GM18511 (cell line): ENCODE results near the gene PLS1.

Experiments
- ATAC-seq: cut with Tn5 transposase; IDR thresholded peaks from one replicate; pipeline ENCODE4 v1.9.1; 2021; ENCODE audit warnings: mild to moderate bottlenecking, moderate library complexity; ENCODE audit not compliant: unreplicated experiment

Gene PLS1

DNA sequence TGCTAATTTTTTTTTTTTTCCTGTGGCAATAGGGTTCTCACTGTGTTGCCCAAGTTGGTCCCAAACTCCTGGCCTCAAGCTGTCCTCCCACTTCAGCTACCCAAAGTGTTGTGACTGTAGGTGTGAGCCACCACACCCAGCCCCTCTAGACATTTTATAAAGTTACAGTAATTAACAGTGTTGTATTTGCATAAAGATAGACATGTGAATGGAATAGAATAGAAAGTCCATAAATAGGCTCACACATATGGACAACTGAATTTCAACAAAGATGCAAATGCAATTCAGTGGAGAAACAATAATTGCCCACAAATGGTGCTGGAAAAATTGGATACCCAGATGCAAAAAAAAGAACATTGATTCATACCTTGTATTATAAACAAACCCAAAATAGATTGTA, 39.9 kb downstream of the PLS1 start:
- ATAC-seq = no peak

GRCh38 chr3:142636664-142637063, 40.5 kb downstream of the PLS1 start:
- ATAC-seq = no peak

DNA sequence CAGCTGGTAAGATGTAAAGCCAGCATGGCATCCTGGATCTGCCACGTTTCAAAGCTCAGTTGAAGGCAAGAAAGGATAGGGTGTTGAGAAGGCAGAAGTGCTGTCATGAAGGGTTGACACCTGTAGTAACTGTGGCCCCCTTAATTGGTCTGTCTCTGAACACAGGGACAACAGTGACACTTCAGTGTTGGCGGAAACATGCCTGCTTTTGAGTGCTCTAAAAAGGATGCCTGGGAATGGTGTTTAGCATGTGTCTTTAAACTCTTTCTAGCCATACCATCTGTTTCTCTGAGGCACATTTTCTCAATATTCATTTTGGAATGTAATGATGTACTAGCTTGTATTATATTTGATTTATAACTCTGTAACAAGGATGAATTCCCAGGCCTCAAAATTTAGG, 42.1 kb downstream of the PLS1 start:
- ATAC-seq = no peak

GRCh38 chr3:142641504-142641903, 45.3 kb downstream of the PLS1 start:
- no peak for ATAC-seq

DNA sequence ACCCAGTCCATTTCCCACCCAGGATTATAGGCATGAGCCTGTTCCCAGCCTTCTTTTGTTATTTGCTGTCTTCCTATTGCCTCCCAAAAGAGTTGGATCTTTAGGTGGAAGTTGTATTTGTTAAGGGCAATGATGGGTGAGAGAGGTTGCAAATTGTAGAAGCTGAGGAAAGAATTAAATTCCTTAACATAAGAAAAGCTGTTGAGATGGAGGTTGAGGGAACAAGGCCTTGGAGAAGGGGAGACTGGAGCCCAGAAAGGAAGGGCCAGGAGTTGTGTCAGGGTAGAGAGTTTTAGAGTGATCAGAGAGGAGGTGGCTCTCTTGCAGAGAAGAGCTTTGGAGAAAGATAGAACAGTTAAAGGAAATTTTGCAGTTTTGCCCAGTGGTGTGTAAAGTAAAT, 46.8 kb downstream of the PLS1 start:
- no peak for ATAC-seq

GRCh38 chr3:142644502-142644901, 48.3 kb downstream of the PLS1 start:
- ATAC-seq = no peak

DNA sequence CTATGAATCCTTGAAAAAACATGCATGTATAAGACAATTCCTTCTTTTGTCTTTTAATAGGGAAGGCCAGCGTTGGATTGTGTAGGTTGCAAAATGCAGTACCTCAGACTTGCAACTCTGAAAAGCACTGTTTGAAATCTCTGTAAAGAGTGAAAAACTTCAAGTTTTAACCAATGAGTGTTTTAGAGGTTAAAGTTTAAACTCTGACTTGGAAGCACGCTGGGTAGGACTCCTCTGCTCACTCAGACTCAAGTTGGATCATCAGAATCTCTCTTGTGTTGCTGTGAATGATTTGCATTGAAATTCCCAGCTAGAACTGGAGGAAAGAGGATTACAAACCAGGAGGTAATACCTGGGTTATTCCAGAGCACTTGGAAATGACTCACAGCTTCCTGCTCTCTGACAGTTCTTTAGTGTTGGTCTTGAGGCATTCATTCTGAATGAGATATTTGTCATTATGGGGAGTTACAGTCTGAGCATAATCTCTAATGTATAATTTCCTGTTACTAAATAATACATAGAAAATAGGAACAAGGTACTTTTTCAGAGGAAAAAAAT, 49.1 kb downstream of the PLS1 start:
- no peak for ATAC-seq

DNA sequence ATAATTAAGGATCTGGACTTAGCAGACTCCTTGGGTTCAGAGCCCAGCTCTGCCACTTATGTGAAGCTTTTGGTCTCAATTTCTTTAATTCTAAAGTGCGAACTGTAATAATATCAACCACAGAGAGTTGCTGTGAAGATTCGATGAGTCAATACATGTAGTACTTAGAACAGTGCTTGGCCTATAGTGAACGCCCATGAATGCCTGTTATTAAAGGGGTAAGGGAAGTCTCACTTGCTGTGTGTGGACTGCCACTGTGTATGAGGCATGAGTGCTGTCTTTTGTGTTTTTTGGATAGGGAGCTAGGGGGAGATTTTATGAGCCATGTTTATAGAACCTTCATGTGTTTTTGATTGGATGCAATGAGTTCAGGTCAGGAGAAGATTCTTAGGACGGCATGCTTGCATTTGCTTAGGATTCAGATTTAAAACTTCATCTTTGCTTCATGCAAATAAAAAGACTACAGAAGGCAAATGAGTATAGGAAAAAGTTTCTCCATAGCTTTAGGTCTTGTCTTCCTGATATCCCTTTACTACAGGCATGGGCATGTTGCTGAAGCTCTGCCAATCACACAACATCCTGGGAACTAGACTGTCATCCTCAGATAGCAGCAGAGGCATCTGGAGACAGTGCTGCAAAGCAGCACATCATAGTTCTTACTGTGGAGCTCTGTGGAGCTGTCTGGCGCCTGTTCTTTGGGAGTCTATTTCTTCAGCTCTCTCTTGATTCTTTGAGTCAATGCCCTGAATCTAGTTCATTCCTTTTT, 50.0 kb downstream of the PLS1 start:
- ATAC-seq = no peak

GRCh38 chr3:142647856-142648255, 51.7 kb downstream of the PLS1 start:
- no peak for ATAC-seq

GRCh38 chr3:142648950-142649349, 52.8 kb downstream of the PLS1 start:
- ATAC-seq = no peak

DNA sequence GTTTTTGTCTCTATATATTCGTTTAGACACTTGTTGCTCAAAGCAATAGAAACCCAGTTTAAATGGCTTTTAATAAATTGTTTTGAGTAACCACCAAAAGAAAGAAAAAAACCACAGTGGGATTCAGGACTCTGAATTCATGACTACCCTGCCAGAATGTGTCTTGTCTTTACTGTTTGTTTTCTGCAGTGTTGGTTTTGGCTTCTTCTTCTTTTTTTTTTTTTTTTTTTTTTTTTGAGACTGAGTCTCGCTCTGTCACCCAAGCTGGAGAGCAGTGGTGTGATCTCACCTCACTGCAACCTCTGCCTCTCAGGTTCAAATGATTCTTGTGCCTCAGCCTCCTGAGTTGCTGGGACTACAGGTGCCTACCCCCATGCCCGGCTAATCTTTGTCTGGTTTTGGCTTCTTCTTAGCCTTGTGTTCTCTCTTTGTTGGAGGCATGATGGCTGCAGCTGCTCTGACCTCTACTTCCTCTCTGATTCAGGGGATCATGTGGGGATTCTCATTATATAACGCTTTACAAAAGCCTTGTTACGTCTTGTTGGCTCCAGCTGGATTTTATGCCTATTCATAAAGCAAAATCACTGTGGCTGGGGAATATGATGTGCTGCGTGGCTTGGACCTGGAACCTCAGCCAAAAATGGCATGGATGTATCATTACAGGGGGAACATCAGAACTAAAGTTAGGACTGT, 54.0 kb downstream of the PLS1 start:
- no peak for ATAC-seq

- no peak for ATAC-seq
Measured at GRCh38 chr3:142651711-142652110, 55.5 kb downstream of the PLS1 start.

- ATAC-seq = no peak
Measured at GRCh38 chr3:142652826-142653292, 56.7 kb downstream of the PLS1 start.

DNA sequence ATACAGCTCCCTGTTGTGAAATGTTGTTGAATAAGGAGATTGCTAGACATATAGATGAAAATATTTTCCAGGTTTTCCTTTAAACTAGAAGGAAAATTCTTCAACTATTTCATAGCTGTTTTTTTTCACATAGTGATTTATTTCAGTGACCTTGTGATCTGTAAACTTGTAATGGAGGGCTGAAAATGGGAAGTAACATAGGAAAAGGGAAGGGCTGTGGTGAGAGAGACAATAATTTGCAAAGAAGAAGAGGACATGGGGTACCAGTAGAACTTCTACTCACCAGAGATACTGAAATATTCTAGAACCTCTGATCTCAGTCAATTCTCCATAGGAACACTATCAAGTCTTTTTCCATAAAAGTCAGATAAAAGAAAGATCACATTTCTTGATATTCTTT, 60.4 kb downstream of the PLS1 start:
- ATAC-seq = no peak

DNA sequence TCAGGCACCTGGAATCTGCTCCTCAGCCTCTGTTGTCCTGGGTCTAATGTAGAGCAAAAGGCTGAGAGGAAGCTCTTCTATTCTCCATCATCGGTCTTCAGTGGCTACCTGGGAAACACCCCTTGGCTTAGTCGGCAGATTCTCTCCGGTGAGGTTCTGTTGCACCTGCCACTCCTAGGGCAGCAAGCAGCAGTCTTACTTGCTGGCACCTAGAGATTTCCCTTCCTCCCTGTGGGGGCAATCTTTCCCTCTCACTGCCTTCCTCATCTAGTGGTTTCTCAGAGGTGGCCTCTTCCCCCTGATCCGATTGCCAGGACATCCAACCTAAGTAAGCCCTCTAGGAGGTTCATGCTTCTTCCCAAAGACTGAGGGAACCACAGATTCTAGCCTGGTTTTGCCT, 60.8 kb downstream of the PLS1 start:
- ATAC-seq = no peak

DNA sequence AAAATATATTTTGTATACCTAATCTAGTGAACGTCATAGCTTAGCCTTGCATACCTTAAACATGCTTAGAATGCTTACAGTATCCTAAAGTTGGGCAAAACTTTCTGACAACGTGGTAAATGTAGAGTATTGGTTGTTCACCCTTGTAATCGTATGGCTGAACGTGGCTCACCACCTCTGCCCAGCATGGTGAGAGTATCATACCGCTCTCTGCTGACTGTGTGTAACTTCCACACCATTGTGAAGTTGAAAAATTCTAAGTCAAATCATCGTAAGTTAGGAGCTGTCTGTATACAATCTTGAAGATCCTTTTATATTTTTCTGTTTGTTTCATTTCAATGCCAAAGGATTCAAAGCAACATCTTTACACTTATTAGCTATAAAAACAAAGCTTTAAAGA, 64.2 kb downstream of the PLS1 start:
- no peak for ATAC-seq

GRCh38 chr3:142660893-142661292, 64.7 kb downstream of the PLS1 start:
- ATAC-seq = no peak

DNA sequence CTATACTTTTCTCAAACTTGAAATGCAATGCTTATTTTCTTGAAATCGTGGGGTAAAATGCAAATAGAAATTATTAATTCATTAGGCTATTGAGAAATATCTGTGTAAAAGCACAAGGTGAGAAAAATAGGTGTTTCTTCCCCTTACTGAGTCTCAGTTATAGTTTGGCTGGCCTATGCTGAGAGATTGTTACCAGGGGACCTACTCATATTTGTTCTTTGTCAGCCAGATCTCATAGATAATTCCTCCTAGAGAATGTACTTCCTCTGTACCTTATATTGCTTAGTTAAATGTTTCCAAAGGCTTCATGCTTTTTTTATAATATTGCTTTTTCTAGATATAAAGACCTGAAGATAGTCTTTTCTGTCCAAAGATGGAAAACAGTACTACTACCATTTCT, 67.7 kb downstream of the PLS1 start:
- ATAC-seq = no peak

DNA sequence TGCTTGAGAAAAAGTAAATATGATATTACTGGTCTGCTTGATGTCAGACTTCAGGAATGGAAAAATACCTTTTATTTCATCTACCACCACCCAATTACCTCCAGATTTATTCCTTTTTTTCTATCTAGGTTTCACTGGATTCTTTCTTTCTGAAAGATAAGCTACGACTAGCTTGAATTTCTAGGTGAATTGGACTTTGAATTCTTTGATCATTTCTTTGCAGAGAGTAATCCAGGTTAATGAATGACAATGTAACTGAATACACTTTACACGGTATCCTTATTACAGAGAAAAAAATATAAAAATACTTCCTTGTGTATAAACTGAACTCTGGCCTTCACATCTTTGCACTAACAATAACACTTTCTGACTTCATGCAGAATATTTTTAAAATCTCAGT, 68.1 kb downstream of the PLS1 start:
- no peak for ATAC-seq

DNA sequence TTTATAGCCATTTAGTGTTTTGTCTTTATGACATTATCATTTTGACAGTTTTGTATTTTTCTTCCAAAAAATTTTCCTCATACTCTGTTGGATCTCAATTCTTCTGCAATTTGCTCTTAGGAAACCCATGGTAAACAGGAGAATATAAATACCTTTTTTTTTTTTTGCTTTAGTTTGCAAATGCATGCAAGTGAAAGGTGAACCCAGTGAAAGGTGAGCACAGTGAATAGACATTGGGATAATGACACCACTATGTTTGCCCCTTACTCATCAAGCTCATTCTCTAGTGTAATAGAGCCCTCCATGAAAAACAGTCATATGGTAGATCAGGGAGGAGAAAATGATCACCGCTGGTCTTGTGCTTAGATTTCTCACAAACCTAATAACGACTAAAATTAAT, 68.6 kb downstream of the PLS1 start:
- ATAC-seq = no peak

DNA sequence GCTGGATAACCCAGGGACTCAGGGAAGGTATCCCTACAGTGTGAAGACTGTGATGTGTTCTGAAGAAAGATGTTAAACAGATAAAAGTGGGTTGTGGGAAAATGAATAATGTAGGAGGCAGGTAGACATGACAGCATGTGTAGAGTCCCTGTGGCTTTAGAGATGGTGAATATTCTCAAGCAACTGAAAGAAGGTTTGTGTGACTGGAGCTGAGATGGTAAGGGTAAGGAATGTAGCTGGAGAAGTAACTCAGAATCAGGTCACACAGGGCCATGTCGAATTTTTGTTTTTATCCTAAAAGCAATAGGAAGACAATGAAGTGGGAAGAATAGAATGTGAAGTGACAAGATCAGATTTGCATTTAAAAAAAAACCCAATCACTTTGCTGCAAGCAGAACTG, 73.9 kb downstream of the PLS1 start:
- ATAC-seq = no peak

DNA sequence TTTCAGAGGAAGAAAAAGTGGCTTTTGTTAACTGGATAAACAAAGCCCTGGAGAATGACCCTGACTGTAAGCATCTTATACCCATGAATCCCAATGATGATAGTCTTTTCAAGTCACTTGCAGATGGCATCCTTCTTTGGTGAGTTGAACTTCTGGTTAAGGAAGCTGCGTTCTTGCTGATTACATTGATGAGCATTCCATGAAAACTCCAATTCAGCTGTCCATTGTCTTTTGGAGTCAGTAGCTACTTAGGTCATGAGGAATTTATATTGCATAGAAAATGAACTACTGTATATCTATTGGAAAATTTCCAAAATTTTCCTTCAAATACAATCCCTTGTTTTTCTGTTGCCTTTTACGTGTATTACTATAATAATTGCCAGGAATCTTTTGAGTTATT, 80.0 kb downstream of the PLS1 start:
- ATAC-seq = no peak
